ENCODE measurements around the gene NOSTRIN. TPM values are rescaled to one million over a fixed set of nuclear protein-coding genes. Genes with fewer than 3 reads are reported as not detected.

Gene NOSTRIN
- total and polyA plus RNA-seq, 2 donors (not counting 3 experiments of a cell fraction or from before 2014, with no cell fraction given) = 0.03 to 0.75 TPM

- CTCF ChIA-PET = no interaction called here
- dilution Hi-C loops (cut with MboI; ENCODE audit: extremely low pct_ligation_motif_present, low sequenced_read_pairs) = no loop called here
Measured at GRCh38 chr2:168809537-168809936, 7.1 kb downstream of the NOSTRIN start.

More at GRCh38 chr2:168809537-168809936, 7.1 kb downstream of the NOSTRIN start:
- Histone ChIP-seq H3K4me2 (ENCODE audit: insufficient read depth, low read length) (no peak overlapping the region), H3K9me1 (replicated peaks; ENCODE audit: control insufficient read depth, extremely low read depth, insufficient read depth, low read length) (no peaks in the 10 kb centered on the region), H3K79me2 (ENCODE audit: control insufficient read depth, insufficient read depth, low read length) (no peaks in the 10 kb centered on the region), H3K4me3 (replicated peaks in 1 of 3; ENCODE audit: insufficient read depth in 1 of 3, low read depth in 1 of 3, low read length in 3 of 3) (no peak overlapping the region), H3K27ac (ENCODE audit: insufficient read depth, low read depth, low read length) (no peak overlapping the region), H3K36me3 (ENCODE audit: control insufficient read depth in 2 of 2, extremely low read depth in 1 of 2, insufficient read depth in 2 of 2, low read length in 2 of 2) (no peaks in the 10 kb centered on the region), H3K4me1 (ENCODE audit: control insufficient read depth, extremely low read depth, insufficient read depth, low read length) (no peaks in the 10 kb centered on the region), H3K9ac (replicated peaks; ENCODE audit: extremely low read depth, insufficient read depth, low read length) (no peak overlapping the region), H2AFZ (ENCODE audit: low read depth, low read length) (no peak overlapping the region), H4K20me1 (replicated peaks; ENCODE audit: control insufficient read depth, extremely low read depth, insufficient read depth, low read length) (no peaks in the 10 kb centered on the region), H3K9me3 (replicated peaks; ENCODE audit: control insufficient read depth, insufficient read depth, low read length) (no peaks in the 10 kb centered on the region), H3K27me3 (ENCODE audit: control insufficient read depth in 2 of 2, insufficient read depth in 2 of 2, low read length in 2 of 2) (no peaks in the 10 kb centered on the region)
- no peak for TF ChIP-seq GATA2 (IDR thresholded peaks at IDR 0.05; ENCODE audit: insufficient read depth, insufficient read length, low read depth, low read length)
- TF ChIP-seq CTCF (IDR thresholded peaks at IDR 0.05; ENCODE audit: extremely low read depth in 1 of 2, insufficient read depth in 1 of 2, low read depth in 1 of 2, low read length in 2 of 2) = no peak
- no peak for TF ChIP-seq POLR2AphosphoS5 (IDR thresholded peaks at IDR 0.05; ENCODE audit: insufficient read depth, low read depth, low read length)
- TF ChIP-seq MYC (IDR thresholded peaks at IDR 0.05; ENCODE audit: low read depth, low read length) = no peak
- TF ChIP-seq EZH2 (IDR thresholded peaks at IDR 0.05; ENCODE audit: borderline replicate concordance, low read depth, low read length, severe bottlenecking) = no peak
- TF ChIP-seq MAX (IDR thresholded peaks at IDR 0.05; ENCODE audit: insufficient read depth, insufficient read length) = no peak
- no peak for TF ChIP-seq FOS (IDR thresholded peaks at IDR 0.05; ENCODE audit: borderline replicate concordance, insufficient read depth, low read length)
- no peak for TF ChIP-seq JUN (IDR thresholded peaks at IDR 0.05; ENCODE audit: borderline replicate concordance, insufficient read depth, insufficient read length, low read depth)
- no peak for TF ChIP-seq POLR2A (IDR thresholded peaks at IDR 0.05; ENCODE audit: low read depth, low read length)
- DNase-seq (ENCODE audit: low read depth, low spot score) (no peak), FAIRE-seq (no peak)
- BruUV-seq (replicated peaks) = no TSS peak
- POLR2A ChIA-PET = no interaction called here
- intact Hi-C loops (cut with micrococcal nuclease) = no loop called here
